K562 (cell line): ENCODE measurements around the gene ANXA3.

Source experiments
- GABPB1 ChIP-seq: sonication (generic); formaldehyde crosslinking; IDR thresholded peaks from 2 replicates; pipeline ENCODE4 v1.8.0; 2022; ENCODE audit warnings: mild to moderate bottlenecking, missing genetic modification reagents
- PYGO2 ChIP-seq: fragments of 450-650 bp; IDR thresholded peaks from 2 replicates; pipeline ENCODE4 v1.6.1; 2016; ENCODE audit warnings: mild to moderate bottlenecking, missing genetic modification characterization, moderate library complexity, missing compliant biosample characterization
- SP1 ChIP-seq: sonication (generic); formaldehyde crosslinking; IDR thresholded peaks from 2 replicates; pipeline ENCODE4 v1.8.1; 2022; ENCODE audit warnings: mild to moderate bottlenecking, missing genetic modification reagents

- TF ChIP-seq SP1 (CRISPR knock-in tag) (no peak), PYGO2 (no peak), GABPB1 (no peak)
Observed at GRCh38 chr4:78520808-78521226, 30.8 kb upstream of the ANXA3 start.
